NCI-H1092 (cell line): ENCODE results near the gene DTNBP1.
"Not testable (repeated sequence)": the region's sequence is repeated elsewhere in the genome, so short reads cannot be mapped to it uniquely, and the experiment has no call there.

Source experiments
- DNase-seq: peaks from one replicate; lab custom pipeline; 2025; lab: John Stamatoyannopoulos, UW

The DTNBP1 gene

DNA sequence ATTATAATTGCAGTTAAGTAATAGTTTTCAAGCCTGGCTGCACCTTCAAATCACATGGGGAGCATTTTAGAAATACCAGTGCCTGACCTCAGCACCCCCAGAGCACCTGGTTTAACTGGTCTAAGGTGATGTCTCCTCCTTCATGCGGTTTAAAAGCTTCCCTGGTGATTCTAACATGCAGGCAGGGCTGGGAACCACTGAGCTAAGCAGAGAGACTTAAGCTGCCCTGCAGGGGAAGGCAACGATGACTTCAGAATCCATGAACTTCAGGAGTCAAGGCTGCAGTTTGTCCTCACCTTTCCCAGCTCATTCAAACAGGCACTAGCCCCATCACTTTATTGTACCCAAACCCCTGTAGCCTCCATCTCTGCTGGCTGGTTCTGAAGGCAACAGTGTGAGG lies 6.1 kb upstream of the DTNBP1 start:
- no peak for DNase-seq

DNA sequence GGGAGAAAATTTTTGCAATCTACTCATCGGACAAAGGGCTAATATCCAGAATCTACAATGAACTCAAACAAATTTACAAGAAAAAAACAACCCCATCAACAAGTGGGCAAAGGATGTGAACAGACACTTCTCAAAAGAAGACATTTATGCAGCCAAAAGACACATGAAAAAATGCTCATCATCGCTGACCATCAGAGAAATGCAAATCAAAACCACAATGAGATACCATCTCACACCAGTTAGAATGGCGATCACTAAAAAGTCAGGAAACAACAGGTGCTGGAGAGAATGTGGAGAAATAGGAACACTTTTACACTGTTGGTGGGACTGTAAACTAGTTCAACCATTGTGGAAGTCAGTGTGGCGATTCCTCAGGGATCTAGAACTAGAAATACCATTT lies 4.1 kb upstream of the DTNBP1 start:
- not testable (repeated sequence) for DNase-seq

GRCh38 chr6:15665237-15665636 lies 2.4 kb upstream of the DTNBP1 start:
- DNase-seq: no peak

DNA sequence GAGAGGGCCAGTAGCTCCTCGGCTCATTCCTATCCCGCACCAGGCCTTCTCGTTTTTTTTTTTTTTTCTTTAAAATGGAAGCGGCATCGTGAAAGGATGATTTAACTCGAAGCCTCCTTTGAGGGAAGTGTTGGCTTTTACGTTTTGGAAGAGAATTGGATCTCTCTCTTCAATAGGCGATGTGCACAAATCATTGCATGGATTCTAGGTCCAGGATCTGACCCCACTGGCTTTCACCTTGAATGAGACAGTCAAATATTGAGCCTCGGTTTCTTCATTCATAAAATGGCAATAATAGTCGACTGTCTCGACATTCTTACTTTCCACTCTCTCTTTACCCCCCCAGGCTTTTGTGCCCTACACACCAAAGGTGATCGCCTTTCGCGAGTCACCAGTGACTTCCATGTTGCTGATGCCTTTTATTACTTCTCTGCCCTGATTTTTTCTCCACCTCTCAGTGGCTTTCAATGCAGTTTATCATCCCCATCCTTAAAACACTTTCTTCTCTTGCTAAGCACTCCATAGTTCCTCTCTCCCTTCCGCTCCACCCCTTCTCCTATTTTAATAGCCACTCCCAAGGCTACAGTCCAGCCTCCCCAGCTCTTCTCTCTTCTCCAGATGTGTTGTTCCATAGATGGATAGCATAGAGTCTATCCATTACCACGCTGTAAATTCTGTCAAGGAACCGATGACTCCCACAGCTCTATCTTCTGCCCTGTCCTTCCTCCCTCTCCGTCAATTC lies 473 bp upstream of the DTNBP1 start:
- DNase-seq: no peak

GRCh38 chr6:15661853-15662325 lies 939 bp downstream of the DTNBP1 start:
- no peak for DNase-seq

DNA sequence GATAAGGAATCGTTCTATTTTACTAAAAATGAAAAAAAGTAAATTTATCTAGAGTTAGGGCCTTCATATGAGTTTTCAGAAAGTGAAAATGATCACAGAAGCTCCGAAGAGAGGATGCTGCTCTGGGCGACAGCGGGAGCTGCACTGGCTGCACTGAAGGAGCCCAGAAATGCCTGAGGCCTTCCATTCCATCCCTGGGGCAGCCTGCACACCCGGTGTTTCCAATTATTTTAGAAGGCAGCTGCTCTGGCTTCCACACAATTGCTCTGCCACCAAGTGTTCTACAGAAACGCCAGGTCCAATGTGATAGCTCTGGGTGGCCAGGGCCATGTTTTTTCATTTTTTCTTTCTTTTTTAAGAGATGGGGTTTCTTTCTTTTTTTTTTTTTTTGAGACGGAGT lies 3.6 kb downstream of the DTNBP1 start:
- DNase-seq: no peak

GRCh38 chr6:15658181-15658744 lies 4.6 kb downstream of the DTNBP1 start:
- no peak for DNase-seq

DNA sequence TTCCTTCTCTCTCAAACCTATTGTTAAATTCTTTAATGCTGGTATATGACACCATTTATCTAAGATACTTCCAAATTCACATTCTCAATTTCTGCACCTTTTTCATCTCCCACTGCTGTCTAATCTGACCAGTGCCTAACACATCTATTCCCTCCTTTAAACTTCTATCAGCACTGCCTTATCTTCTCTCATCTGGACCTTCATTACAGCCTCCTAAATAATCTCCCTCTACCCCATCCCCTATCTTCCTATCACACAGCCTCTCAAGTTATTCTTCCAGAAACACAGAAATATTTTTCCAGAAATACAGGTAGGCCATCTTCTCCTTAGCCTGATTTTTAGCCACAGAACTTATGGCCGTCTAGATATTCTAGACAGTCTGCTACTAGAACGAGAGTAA lies 5.5 kb downstream of the DTNBP1 start:
- DNase-seq: no peak

DNA sequence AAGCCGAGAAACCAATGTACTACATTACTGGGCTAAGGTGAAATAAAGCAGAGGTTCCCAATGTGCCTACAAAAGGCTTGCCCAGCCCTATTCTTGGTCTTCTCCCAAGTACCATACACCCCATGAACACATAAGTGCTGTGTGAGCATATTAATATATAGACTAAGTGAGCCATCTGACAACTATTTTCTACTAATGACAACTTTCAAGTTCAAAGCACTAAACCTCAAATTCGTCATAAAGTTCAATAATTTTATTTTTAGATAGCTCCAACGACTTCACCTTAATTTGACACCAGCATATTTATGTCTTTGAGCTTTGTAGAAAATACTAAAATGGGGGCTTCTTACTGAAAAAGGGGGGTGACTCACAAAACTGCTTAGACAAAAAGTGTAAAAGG lies 6.7 kb downstream of the DTNBP1 start:
- no peak for DNase-seq

- DNase-seq: no peak
Measured at GRCh38 chr6:15654250-15654649, 8.6 kb downstream of the DTNBP1 start.

DNA sequence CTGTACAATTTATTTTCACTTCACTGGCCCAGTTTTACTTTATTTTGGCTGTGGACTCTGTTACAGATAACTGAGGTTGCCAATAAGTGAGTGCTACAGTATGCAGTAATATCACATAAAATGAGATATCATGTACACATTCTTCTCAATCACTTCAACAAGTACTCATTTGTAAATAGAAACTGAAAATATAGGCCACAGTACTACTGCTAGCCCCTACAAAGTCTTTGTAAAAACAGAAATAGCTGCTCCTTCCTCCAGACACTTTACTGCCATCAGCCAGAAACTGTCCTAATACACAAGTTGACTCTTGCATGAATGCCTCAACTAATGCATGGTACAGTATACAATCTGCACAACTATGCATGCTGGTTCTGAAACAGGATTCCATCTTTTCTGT lies 9.2 kb downstream of the DTNBP1 start:
- DNase-seq: no peak

- not testable (repeated sequence) for DNase-seq
Measured at GRCh38 chr6:15650004-15650559, 12.7 kb downstream of the DTNBP1 start.

DNA sequence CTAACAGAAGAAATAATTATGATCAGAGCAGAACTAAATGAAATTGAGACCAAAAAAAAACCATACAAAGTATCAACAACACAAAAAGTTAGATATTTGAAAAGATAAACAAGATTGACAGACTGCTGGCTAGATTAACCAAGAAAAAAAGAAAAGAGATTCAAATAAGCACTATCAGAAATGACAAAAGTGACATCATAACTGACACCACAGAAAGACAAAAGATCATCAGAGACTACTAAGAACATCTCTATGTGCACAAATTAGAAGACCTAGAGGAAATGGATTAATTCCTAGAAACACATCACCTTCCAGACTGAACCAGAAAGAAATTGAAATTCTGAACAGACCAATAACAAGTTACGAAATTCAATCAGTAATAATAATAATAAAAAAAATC lies 17.9 kb downstream of the DTNBP1 start:
- no peak for DNase-seq

DNA sequence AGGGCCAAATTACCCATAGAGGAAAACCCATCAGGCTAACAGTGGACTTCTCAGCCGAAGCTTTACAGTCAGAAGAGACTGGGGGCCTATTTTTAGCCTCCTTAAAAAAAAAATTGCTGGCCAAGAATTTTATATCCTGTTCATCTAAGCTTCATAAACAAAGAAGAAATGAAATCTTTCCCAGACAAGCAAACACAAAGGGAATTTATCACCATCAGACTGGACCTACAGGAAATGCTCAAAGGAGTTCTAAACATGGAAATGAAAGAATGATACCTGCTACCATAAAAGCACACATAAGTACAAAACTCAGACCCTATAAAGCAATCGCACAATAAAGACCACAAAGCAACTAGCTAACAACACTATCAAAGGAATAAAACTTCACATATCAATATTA lies 19.3 kb downstream of the DTNBP1 start:
- no peak for DNase-seq

DNA sequence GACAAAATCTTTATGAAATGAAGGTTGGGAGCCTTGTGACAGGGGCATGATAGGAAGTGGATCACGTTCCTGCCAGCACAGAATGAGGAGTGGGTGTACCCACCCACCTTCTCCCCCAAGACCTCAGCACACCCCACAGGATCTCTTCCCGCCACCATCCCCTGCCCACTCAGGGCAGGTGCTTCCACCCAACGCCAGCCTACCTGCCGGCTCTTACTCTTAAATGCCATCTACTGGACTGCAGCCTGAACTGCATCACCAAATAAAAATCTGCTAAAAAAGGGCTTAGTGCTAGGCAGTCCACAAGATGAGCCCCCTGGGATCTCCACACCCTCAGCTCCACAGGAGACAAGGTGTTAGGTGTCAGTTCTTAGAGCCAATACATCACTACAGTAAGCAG lies 20.6 kb downstream of the DTNBP1 start:
- DNase-seq: no peak

DNA sequence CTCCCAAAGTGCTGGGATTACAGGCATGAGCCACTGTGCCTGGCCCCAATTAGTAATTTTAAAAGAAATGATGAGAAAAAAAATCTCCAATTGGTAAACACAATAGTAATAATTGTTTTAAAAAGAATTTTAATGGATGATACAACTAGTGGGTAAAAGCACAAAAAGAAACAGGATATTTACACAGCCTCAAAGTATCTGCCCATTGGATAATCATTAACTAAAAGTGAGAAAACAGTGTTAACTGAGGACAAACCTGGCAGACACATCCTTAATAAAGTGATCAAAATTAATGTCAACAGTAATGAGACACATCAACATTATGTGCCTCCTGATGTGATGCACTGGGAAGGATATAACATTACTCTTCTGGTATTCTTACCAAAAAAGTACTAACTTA lies 24.5 kb downstream of the DTNBP1 start:
- no peak for DNase-seq

- no peak for DNase-seq
Measured at GRCh38 chr6:15631432-15631831, 31.4 kb downstream of the DTNBP1 start.

- no peak for DNase-seq
Measured at GRCh38 chr6:15630202-15630601, 32.6 kb downstream of the DTNBP1 start.

GRCh38 chr6:15629487-15629886 lies 33.3 kb downstream of the DTNBP1 start:
- no peak for DNase-seq

DNA sequence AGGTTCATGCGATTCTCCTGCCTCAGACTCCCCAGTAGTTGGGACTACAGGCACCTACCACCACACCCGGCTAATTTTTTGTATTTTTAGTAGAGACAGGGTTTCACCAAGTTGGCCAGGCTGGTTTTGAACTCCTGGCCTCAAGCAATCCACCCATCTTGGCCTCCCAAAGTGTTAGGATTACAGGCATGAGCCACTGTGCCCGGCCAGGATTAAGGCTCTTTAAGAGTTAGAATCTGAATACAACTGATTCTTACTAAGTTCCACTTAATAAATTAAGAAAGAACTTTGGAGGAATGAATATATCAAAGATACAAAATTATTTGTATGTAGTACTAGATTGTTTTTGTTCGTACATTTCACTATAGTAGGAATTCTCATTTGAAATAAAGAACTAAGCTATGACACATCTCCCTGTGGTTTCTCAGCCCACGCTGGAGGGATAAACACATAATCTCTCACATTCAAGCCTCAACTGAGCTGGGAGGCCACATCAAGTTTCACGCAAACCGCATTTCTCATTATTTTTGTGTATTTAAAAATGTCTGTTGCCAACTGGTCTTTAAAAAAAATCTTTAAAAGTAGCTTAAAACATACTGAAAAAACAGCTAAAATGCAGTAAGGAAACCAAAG lies 34.2 kb downstream of the DTNBP1 start:
- DNase-seq: no peak

GRCh38 chr6:15627821-15628220 lies 35.0 kb downstream of the DTNBP1 start:
- no peak for DNase-seq

GRCh38 chr6:15626878-15627674 lies 35.8 kb downstream of the DTNBP1 start:
- no peak for DNase-seq
